ENCODE results near the gene CD2BP2. TPM values are rescaled to one million over a fixed set of nuclear protein-coding genes. Genes with fewer than 3 reads are reported as not detected.
A peak's percentile ranks its signal among the peaks of the same experiment; 100 is the strongest.

CD2BP2 gene
- total RNA-seq, 1 donor from 2014 or later = 52.3 TPM

DNA sequence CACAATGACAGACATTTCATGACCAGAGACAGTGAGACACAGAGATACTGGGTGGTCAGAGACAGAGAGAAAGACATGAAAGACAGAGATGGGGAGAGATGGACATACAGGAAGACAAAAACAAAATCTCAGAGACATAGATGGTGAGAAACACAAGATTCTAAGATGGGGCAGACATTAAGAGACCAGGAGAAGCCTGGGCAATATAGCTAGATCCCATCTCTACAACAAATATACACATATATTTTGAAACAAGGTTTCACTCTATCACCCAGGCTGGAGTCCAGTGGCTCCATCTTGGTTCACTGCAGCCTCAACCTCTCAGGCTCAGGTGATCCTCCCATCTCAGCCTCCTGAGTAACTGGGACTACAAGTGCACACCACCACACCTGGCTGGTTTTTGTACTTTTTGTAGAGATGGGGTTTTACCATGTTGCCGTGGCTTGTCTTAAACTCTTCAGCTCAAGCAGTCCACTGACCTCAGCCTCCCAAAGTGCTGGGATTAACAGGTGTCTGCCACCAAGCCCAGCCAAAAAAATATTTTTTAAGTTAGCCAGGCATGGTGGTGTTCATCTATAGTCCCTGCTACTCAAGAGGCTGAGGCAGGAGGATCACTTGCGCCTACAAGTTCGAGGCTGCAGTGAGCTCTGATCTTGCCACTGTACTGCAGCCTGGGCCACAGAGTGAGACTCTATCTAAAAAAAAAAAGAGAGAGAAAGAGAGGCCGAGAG lies 25.1 kb upstream of the CD2BP2 start:
- Histone ChIP-seq H3K9me3 (no peaks in the 10 kb centered on the region), H3K4me3 (no peak overlapping the region), H3K36me3 (no peaks in the 10 kb centered on the region), H3K27me3 (ENCODE audit: low read depth) (no peaks in the 10 kb centered on the region), H3K27ac (no peak overlapping the region), H3K4me1 (peaks cover 22% of the 10 kb centered on the region)
- ATAC-seq = no peak
- intact Hi-C loops (cut with DNase I) = no loop called here
- TF ChIP-seq, protein P1, sequence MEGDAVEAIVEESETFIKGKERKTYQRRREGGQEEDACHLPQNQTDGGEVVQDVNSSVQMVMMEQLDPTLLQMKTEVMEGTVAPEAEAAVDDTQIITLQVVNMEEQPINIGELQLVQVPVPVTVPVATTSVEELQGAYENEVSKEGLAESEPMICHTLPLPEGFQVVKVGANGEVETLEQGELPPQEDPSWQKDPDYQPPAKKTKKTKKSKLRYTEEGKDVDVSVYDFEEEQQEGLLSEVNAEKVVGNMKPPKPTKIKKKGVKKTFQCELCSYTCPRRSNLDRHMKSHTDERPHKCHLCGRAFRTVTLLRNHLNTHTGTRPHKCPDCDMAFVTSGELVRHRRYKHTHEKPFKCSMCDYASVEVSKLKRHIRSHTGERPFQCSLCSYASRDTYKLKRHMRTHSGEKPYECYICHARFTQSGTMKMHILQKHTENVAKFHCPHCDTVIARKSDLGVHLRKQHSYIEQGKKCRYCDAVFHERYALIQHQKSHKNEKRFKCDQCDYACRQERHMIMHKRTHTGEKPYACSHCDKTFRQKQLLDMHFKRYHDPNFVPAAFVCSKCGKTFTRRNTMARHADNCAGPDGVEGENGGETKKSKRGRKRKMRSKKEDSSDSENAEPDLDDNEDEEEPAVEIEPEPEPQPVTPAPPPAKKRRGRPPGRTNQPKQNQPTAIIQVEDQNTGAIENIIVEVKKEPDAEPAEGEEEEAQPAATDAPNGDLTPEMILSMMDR (IDR thresholded peaks at IDR 0.05) = no peak
- DNase-seq = no peak

DNA sequence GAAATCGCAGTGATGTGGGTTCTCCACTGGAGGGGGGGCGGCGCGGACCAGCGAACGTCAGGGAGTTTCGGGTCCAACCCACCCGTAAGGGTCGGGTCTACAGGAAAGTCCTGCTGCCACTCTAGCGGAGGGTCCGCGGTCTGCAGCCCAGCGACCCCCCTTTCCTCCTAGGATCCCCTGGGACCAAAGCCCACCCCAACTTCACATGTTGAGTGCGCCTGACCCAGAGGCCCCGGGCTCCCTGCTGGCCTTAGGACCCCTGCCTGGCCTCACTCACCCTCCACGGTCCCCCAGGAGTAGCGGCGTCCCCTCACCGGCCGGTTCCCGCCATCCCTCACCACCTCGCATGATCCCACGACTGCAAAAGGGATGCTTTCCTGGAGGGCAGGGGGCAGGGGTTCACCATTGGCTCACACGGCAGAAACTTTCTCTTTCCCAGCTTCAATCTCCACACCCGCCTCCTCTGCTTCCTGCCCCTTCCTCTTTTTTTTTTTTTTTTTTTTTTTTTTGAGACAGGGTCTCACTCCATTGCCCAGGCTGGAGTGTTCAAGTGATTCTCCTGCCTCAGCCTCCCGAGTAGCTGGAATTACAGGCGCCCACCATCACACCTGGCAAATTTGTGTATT lies 24.2 kb upstream of the CD2BP2 start:
- intact Hi-C loops (cut with DNase I) = no loop called here
- TF ChIP-seq, protein P1 (IDR thresholded peaks at IDR 0.05) = no peak
- DNase-seq (no peak), ATAC-seq (no peak)
- no peaks in the 10 kb centered on the region for H3K36me3 ChIP-seq
- peaks cover 22% of the 10 kb centered on the region for H3K4me1 ChIP-seq
- no peaks in the 10 kb centered on the region for H3K9me3 ChIP-seq
- peak overlapping the region; percentile 77 for H3K4me3 ChIP-seq
- H3K27ac ChIP-seq = peak overlapping the region; percentile 98
- H3K27me3 ChIP-seq (ENCODE audit: low read depth) = no peaks in the 10 kb centered on the region

DNA sequence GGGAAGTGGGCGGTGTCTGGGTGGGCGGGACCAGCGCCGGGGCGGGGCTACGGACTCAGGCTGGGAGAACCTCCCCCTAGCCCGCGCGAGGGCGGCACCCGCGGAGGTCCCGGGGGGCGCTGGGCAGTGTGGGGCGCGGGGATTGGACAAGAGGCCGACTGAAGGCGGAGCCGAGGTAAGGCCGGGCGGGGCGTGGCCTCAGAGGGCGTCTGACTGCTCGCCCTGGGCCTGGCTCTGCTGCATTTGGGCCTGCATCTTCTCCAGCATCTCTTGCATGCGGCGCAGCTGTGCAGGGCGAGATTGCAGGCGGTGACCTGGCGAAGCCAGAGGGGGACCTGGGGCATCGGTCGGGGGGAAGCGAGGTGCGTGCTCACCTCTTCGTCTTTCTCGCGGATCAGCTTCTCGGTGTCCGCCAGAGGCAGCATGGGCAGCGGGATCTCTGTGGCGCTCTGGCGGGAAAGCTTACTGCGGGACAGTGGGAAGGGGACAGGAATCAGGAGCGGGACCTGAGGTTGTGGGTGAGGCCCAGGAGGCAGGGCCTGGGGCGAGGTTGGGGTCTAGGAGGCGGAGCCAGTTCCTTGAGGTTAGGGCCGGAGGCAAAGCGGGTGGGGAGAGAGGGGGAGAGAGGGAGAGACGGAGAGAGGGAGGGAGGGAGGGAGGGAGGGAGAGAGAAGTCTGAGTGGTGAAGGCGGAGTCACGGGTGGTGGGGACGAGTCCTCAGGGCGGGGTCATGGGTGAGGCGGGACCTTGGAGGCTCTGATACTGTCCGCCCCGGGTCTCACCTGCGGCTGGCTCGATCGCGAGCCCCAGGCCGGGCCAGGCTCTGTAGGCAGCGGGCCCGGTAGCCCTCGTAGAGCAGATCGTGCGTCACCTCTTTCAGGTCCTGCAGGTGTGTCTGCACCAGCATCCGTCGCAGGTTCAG lies 23.4 kb upstream of the CD2BP2 start:
- Histone ChIP-seq H3K4me3 (peak overlapping the region; percentile 77), H3K36me3 (no peaks in the 10 kb centered on the region), H3K4me1 (peaks cover 22% of the 10 kb centered on the region), H3K9me3 (no peaks in the 10 kb centered on the region), H3K27ac (peak overlapping the region; percentile 98), H3K27me3 (ENCODE audit: low read depth) (no peaks in the 10 kb centered on the region)
- peak; percentile 98 for ATAC-seq
- TF ChIP-seq, protein P1 (IDR thresholded peaks at IDR 0.05) = peak; percentile 17
- intact Hi-C loops (cut with DNase I) = no loop called here
- peak; percentile 99 for DNase-seq

DNA sequence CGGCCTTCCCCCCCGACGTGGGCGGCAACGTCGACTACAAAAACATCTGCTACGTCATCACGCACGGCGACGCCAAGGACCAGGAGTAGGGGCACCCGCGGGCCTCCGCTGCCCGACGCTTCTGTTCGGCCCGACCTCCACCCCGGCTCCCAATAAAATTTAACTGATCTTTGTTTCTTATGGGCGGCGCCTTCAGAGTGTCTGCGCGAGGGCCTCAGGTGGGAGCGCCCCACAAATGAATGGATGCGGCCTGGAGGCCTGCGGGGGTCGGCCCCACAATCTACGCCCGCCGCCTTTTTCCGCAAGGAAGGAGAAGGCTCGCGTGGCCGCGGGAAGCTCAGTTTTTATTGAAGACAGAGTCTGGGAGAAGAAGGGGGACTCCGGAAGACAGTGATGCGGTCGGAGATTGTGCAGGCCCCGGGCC lies 22.7 kb upstream of the CD2BP2 start:
- TF ChIP-seq, protein P1 (IDR thresholded peaks at IDR 0.05) = no peak
- Histone ChIP-seq H3K27ac (peak overlapping the region; percentile 98), H3K27me3 (ENCODE audit: low read depth) (no peaks in the 10 kb centered on the region), H3K4me3 (peak overlapping the region; percentile 77), H3K36me3 (no peaks in the 10 kb centered on the region), H3K4me1 (peaks cover 22% of the 10 kb centered on the region), H3K9me3 (no peaks in the 10 kb centered on the region)
- intact Hi-C loops (cut with DNase I) = no loop called here
- DNase-seq (peak; percentile 98), ATAC-seq (peak; percentile 85 to 87)

DNA sequence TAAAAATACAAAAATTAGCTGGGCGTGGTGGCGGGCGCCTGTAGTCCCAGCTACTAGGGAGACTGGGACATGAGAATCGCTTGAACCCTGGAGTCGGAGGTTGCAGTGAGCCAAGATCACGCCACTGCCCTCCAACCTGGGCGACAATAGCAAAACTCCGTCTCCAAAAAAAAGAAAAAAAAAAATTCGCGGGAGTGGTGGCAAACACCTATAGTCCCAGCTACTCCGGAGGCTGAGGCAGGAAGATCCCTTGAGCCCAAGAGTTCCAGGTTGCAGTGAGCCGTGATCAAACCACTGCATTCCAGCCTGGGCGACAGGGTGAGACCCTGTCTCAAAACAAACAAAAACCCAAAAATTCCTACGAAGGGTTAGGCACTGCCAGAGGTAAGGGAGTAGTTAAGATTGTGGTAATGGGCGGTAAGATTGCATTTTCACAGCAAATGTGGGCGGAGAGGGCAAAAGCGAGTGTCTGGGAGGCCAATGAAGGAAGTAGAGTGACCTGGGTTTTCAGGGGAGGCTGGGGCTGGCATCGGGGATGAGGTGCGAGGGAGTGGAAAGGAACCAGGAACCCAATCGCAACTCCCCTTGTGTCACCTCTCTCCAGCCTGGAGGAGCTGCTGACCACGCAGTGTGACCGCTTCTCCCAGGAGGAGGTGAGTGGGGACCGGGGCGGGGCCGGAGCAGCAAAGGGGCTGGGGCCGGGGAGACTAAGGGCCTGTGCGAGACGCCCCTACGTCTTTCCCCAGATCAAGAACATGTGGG lies 22.1 kb upstream of the CD2BP2 start:
- TF ChIP-seq, protein P1 (IDR thresholded peaks at IDR 0.05) = no peak
- Histone ChIP-seq H3K9me3 (no peaks in the 10 kb centered on the region), H3K27ac (peak overlapping the region; percentile 98), H3K36me3 (no peaks in the 10 kb centered on the region), H3K4me1 (peaks cover 22% of the 10 kb centered on the region), H3K4me3 (peak overlapping the region; percentile 77), H3K27me3 (ENCODE audit: low read depth) (no peaks in the 10 kb centered on the region)
- intact Hi-C loops (cut with DNase I) = no loop called here
- DNase-seq (no peak), ATAC-seq (no peak)
